HG03354 (cell line): ENCODE measurements around the gene CBFB.

Source experiments
- ATAC-seq: cut with Tn5 transposase; IDR thresholded peaks from one replicate; pipeline ENCODE4 v1.9.1; 2021; ENCODE audit warnings: mild to moderate bottlenecking; ENCODE audit not compliant: unreplicated experiment, poor library complexity, severe bottlenecking

Gene CBFB

GRCh38 chr16:67150047-67150832 is 121.3 kb downstream of the CBFB start:
- peak; percentile 40 for ATAC-seq
